Small intestine (tissue), 7 donors: ENCODE data around the gene PAM. TPM values are rescaled to one million over a fixed set of nuclear protein-coding genes. Genes with fewer than 3 reads are reported as not detected.

Experiments used
- DNase-seq, 2 donors: peaks; one replicate each; pipeline versions ENCODE4 v3.0.0 to v3.0.0-alpha.2; 2013
- FAIRE-seq: peaks from 2 replicates; lab custom pipeline; 2012; peaks lifted over from hg19 to GRCh38; lab: Jason Lieb, UNC
- H3K27ac ChIP-seq, 3 donors: one replicate each; pipeline ENCODE4 v1.5.1; 2013; ENCODE audit warnings: low read length in 2 of 3, mild to moderate bottlenecking in 2 of 3, control low read depth in 1 of 3, inconsistent platforms in 1 of 3, low read depth in 1 of 3, moderate library complexity in 1 of 3
- H3K27me3 ChIP-seq, 3 donors: one replicate each; pipeline ENCODE4 v1.6.1; 2013; ENCODE audit warnings: low read length in 3 of 3, inconsistent platforms in 1 of 3; ENCODE audit not compliant: control insufficient read depth in 3 of 3, insufficient read depth in 3 of 3
- H3K36me3 ChIP-seq, 3 donors: one replicate each; pipeline ENCODE4 v1.6.1; 2013; ENCODE audit warnings: low read length in 3 of 3, inconsistent platforms in 1 of 3, low read depth in 1 of 3, mild to moderate bottlenecking in 1 of 3, moderate library complexity in 1 of 3; ENCODE audit not compliant: control insufficient read depth in 3 of 3, insufficient read depth in 2 of 3
- H3K4me1 ChIP-seq, 3 donors: one replicate each; pipeline ENCODE4 v1.6.1; 2013; ENCODE audit warnings: low read length in 2 of 3, inconsistent platforms in 1 of 3, low read depth in 1 of 3, mild to moderate bottlenecking in 1 of 3, moderate library complexity in 1 of 3; ENCODE audit not compliant: control insufficient read depth in 3 of 3, insufficient read depth in 2 of 3
- H3K4me3 ChIP-seq, 3 donors: one replicate each; pipeline ENCODE4 v1.5.1; 2013; ENCODE audit warnings: low read length in 3 of 3, control low read depth in 1 of 3, inconsistent platforms in 1 of 3, low read depth in 1 of 3, mild to moderate bottlenecking in 1 of 3, moderate library complexity in 1 of 3
- H3K9me3 ChIP-seq, 2 donors: one replicate each; pipeline ENCODE4 v1.6.1; 2013; ENCODE audit warnings: low read depth in 1 of 2, low read length in 1 of 2; ENCODE audit not compliant: control insufficient read depth in 2 of 2, insufficient read depth in 1 of 2
- WGBS, 3 donors: extraction: QIAGEN DNeasy Blood & Tissue Kit; methylation state at CpG; one replicate each; pipeline ENCODE4 v1.1.7; 2013; 5-methylcytosine and 5-hydroxymethylcytosine counted together
- polyA plus RNA-seq, 4 donors: library from polyadenylated mRNA; stranded (reverse) in 3 of 4; unstranded in 1 of 4; fragments of 200-250 nt in 3 of 4; fragments of 120-200 nt in 1 of 4; gene quantifications; one replicate each; pipeline versions ENCODE4 v1.2.1 to v1.2.3, GENCODE V29; 2013
- donor health status: healthy with polysubstance abuse.
- donor health status: control.
- donor health status: control.
- donor health status: Bipolar disorder and iron deficiency.
- donor health status: healthy.

PAM gene
- polyA plus RNA-seq, 4 donors: 40.3 to 110 (median 59.8) TPM

- Histone ChIP-seq H3K27ac (no peak overlapping the region), H3K27me3 (no peaks in the 10 kb centered on the region), H3K4me1 (peaks cover 0 to 2% (median 0%) of the 10 kb centered on the region in 3 donors), H3K36me3 (no peaks in the 10 kb centered on the region), H3K4me3 (no peak overlapping the region), H3K9me3 (no peaks in the 10 kb centered on the region)
- no peak for FAIRE-seq
- WGBS, 3 donors: 57 to 65% (median 64%) methylated on average over 3 of the region's 3 CpGs
- no peak for DNase-seq
Measured at GRCh38 chr5:102815540-102816332, 60.6 kb downstream of the PAM start.

GRCh38 chr5:102818345-102818744 lies 63.2 kb downstream of the PAM start:
- no peak for FAIRE-seq
- Histone ChIP-seq H3K9me3 (no peaks in the 10 kb centered on the region), H3K36me3 (no peaks in the 10 kb centered on the region), H3K27me3 (no peaks in the 10 kb centered on the region), H3K4me3 (no peak overlapping the region), H3K4me1 (peaks cover 0 to 5% (median 0%) of the 10 kb centered on the region in 3 donors), H3K27ac (no peak overlapping the region)
- DNase-seq: no peak
- WGBS, 3 donors: 81 to 100% (median 89%) methylated on average over 1 of the region's 1 CpG

GRCh38 chr5:102818934-102819333 lies 63.8 kb downstream of the PAM start:
- DNase-seq (no peak), FAIRE-seq (no peak)
- no peak overlapping the region for H3K4me3 ChIP-seq
- WGBS, 3 donors: 87 to 90% (median 89%) methylated on average over 5 of the region's 5 CpGs
- no peaks in the 10 kb centered on the region for H3K9me3 ChIP-seq
- no peaks in the 10 kb centered on the region for H3K36me3 ChIP-seq
- peaks cover 0 to 5% (median 0%) of the 10 kb centered on the region in 3 donors for H3K4me1 ChIP-seq
- H3K27me3 ChIP-seq: no peaks in the 10 kb centered on the region
- H3K27ac ChIP-seq: no peak overlapping the region

GRCh38 chr5:102819634-102820033 lies 64.5 kb downstream of the PAM start:
- FAIRE-seq: no peak
- WGBS, 3 donors: 80 to 84% (median 83%) methylated on average over 5 of the region's 5 CpGs

GRCh38 chr5:102823441-102823874 lies 68.4 kb downstream of the PAM start:
- H3K36me3 ChIP-seq: no peaks in the 10 kb centered on the region
- no peaks in the 10 kb centered on the region for H3K9me3 ChIP-seq
- no peaks in the 10 kb centered on the region for H3K27me3 ChIP-seq
- 21 to 43% (median 38%) methylated on average over 1 of the region's 1 CpG for WGBS, 3 donors
- H3K4me1 ChIP-seq: peaks cover 0 to 5% (median 0%) of the 10 kb centered on the region in 3 donors
- H3K4me3 ChIP-seq: no peak overlapping the region
- DNase-seq: peak; percentile 57 to 65
- FAIRE-seq: peak; percentile 53
- H3K27ac ChIP-seq: peak overlapping the region in 1 of 3 donors; percentile 57

More at GRCh38 chr5:102819634-102820033, 64.5 kb downstream of the PAM start:
- H3K27me3 ChIP-seq: no peaks in the 10 kb centered on the region
- H3K9me3 ChIP-seq: no peaks in the 10 kb centered on the region
- H3K4me3 ChIP-seq: no peak overlapping the region
- DNase-seq: no peak
- H3K4me1 ChIP-seq: peaks cover 0 to 5% (median 0%) of the 10 kb centered on the region in 3 donors
- no peaks in the 10 kb centered on the region for H3K36me3 ChIP-seq
- H3K27ac ChIP-seq: no peak overlapping the region

GRCh38 chr5:102826629-102827028 lies 71.5 kb downstream of the PAM start:
- H3K27ac ChIP-seq: no peak overlapping the region
- FAIRE-seq: no peak
- peaks cover 0 to 5% (median 0%) of the 10 kb centered on the region in 3 donors for H3K4me1 ChIP-seq
- no peak for DNase-seq
- no peaks in the 10 kb centered on the region for H3K36me3 ChIP-seq
- no peaks in the 10 kb centered on the region for H3K9me3 ChIP-seq
- H3K27me3 ChIP-seq: no peaks in the 10 kb centered on the region
- H3K4me3 ChIP-seq: no peak overlapping the region

- no peak for DNase-seq
- Histone ChIP-seq H3K36me3 (no peaks in the 10 kb centered on the region), H3K9me3 (no peaks in the 10 kb centered on the region), H3K27me3 (no peaks in the 10 kb centered on the region), H3K4me1 (no peaks in the 10 kb centered on the region), H3K4me3 (no peak overlapping the region), H3K27ac (no peak overlapping the region)
- WGBS, 3 donors: 88 to 93% (median 93%) methylated on average over 2 of the region's 2 CpGs
- FAIRE-seq: no peak
Measured at GRCh38 chr5:102830241-102830640, 75.1 kb downstream of the PAM start.

- Histone ChIP-seq H3K27me3 (no peaks in the 10 kb centered on the region), H3K36me3 (no peaks in the 10 kb centered on the region), H3K4me3 (no peak overlapping the region), H3K27ac (no peak overlapping the region), H3K4me1 (no peaks in the 10 kb centered on the region), H3K9me3 (no peaks in the 10 kb centered on the region)
- DNase-seq (no peak), FAIRE-seq (no peak)
Measured at GRCh38 chr5:102832445-102832844, 77.3 kb downstream of the PAM start.
